Activated CD4-positive, CD25-positive, alpha-beta regulatory T cell treated with anti-CD3 and anti-CD28 coated beads, Interleukin-2, amount 50 U/mL, for 16 hours (primary cell): Measurements from ENCODE around the gene CBR4.
A peak's percentile ranks its signal among the peaks of the same experiment; 100 is the strongest.

ENCODE experiments used
- DNase-seq: peaks from one replicate; pipeline ENCODE4 v3.0.0-alpha.2; 2020; ENCODE audit warnings: low read depth, low spot score

The CBR4 gene

GRCh38 chr4:169033660-169034059 is 23.6 kb upstream of the CBR4 start:
- no peak for DNase-seq

GRCh38 chr4:169032883-169033645 is 23.0 kb upstream of the CBR4 start:
- DNase-seq = no peak

DNA sequence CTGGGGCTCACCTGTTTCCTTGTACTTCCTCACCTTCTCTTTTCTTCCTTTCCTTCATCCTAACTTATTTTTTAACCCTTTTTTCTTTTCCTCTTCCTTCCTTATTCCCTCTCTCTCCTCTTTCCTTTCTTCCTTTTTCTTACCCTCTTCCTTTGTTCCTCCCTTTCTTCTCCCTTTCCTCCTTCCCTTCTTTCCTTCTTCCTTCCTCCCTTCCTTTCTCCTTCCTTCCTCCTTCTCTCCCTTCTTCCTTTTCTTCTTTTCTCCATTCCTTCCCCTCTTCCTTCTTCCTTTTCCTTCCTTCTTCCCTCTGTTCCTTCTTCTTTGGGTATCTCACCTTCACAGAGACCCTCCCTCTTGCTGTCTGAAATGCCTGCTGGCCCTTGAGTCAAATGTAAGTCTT is 22.1 kb upstream of the CBR4 start:
- no peak for DNase-seq

DNA sequence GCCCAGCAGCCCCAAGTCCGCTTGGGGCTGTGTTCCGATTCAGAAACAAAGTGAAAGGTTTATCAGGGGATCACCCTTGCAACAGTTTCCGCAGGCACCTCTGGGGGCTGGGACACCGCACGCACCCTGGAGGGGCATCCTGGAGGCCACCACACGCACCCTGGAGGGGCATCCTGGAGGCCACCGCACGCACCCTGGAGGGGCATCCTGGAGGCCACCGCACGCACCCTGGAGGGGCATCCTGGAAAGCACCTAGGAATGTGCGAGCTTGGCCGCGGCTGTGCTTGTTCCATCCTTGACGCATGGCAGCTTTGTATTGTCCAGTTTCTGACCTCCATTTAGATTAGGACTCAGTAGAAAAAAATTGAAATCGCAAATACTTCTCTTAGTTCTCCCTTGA is 21.3 kb upstream of the CBR4 start:
- no peak for DNase-seq

GRCh38 chr4:169030562-169030982 is 20.5 kb upstream of the CBR4 start:
- DNase-seq = no peak

DNA sequence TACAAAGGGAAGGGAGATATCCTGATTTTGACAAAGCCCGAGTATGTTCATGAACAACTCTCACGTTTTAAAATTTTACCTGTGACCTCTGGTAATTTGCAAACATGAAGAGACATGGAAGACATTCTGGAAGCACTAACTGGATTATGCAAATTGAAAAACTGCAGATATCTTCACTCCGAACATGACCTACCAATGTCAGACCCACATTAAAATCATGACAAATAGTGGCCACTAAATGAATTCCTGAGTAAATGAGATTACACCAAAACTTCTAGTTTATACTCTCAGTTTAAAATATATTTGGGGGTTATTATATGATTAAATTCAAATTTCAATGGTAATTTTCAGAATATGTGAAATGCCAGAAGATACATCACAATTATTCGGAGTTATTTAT is 19.9 kb upstream of the CBR4 start:
- DNase-seq = no peak

DNA sequence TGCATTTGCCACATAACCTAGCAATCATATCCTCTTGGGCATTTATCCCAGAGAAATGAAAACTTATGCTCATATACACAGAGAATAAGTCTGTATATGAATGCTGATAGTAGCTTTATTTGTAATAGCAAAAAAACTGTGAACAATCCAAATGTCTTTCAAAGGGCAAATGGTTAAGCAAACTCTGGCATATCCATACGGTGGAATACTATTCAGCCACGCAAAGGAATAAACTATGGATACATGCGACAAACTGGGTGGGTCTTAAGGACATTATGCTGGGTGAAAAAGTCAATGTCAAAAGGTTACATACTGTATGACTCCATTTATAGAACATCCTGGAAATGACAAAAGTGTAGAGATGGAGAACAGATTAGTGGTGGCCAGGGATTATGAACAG is 17.6 kb upstream of the CBR4 start:
- no peak for DNase-seq

GRCh38 chr4:169025184-169025583 is 15.1 kb upstream of the CBR4 start:
- DNase-seq = no peak

DNA sequence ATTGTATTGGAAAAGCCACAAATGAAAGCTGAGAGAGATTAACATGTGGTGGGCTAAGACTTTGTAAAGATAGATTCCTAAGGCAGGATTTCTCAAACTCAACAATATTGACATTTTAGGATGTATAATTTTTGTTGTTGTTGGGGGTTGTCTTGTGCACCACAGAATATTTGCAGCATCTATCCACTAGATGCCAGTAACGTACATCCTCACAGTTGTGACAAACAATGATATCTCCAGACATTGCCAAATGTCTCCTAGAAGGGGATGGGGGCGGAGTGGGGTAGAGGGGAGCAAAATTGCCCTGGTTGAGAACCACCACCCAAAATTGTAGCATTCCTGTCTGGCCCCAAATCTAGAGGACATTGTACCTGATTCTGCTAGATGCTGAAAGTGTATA is 14.7 kb upstream of the CBR4 start:
- DNase-seq = no peak

DNA sequence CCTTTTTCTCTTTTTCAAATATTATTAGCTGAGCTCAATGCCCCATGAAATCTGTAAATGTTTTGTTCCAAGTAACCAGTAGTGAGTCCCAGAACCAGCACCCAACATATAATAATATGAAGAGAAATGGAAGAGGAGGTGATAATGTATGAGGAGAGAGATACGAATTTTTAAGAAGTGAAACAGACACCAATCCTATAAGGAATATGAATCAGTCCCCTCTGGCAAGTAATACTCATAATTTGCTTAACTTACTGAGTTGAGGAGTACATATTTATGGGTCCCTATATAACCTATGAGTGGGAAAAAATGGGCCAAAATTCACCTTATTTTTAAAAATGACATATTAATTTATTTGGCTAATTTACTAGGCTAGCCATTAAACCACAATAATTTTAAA is 8.4 kb upstream of the CBR4 start:
- DNase-seq = no peak

GRCh38 chr4:169017971-169018370 is 7.9 kb upstream of the CBR4 start:
- no peak for DNase-seq

DNA sequence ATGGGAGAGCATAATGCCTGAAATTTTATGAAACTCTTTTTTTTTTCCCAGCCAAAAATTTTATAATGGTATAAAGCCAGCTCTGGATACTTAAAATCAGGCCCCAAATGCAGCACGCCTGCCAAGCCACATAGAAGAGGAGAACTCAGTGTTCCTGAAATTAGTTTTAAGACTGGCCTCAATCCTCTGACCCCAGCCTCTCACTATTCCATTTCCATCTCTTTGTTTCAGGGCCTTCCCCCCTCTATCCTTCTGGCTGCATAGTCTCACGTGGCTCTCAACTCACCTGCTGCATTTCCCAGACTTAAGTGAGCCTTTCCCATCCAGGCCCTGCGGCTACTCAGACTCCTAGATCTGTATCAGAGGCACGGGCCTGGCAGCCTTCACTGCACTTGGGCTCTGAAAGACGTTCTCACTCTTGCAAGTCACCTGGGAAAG is 5.2 kb upstream of the CBR4 start:
- no peak for DNase-seq

GRCh38 chr4:169014586-169014985 is 4.5 kb upstream of the CBR4 start:
- DNase-seq = no peak

DNA sequence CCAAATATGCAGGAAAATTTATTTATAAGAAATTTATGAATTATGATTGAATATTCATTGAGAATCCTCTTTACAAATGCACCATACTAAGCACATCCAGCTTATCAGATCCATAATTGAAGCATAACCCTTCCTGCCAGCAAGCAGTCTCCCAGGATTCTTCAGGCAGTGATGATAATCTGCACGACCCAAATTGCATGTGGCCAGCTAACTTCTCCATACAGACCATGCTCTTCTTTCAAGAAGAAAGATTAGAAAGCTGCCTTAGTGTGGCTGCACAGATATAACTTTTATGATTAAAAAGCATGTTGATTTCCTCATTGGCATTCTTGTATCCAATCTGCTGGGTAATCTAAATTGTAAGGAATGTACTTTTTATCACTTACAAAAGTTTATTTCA is 3.3 kb upstream of the CBR4 start:
- no peak for DNase-seq

GRCh38 chr4:169012049-169012448 is 2.0 kb upstream of the CBR4 start:
- no peak for DNase-seq

DNA sequence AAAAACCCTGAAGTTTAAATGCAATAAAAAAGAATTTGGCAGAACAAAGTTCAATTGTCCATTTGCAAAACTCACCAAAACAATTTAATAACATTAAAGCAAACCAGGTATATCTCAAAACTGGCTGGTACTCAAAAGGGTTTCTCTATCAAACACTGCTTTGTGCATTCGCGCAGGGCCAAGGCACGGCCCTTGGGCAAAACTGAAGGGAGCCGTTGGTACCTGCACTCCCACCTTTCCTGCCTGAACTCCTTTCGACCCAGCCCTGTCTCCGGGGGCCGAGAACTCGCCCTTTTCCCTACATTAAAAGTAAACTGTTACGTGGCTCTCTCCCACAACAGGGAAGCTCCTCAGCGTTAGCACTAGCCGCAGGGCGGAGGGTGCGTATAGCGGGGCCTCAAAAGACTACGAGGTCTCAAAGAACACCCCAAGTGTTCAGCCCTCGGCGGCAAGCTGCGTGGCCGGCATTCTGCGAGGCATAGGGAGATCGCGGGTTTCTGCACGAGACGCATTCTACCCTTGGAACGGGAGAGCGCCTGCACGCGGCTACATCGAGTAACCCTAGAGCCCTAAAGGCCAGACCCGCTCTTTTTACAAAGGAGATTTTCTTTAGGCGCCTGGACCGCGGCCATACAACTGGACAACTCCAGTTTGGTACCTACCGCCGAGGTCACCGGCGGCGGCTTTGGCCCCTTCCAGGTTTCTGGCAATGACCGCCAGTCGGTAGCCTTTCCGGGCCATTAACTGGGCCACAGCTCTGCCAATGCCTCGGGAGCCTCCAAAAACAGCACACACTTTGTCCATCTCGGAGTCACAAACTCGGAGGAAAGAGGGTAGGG is 550 bp downstream of the CBR4 start:
- peak; percentile 11 for DNase-seq

DNA sequence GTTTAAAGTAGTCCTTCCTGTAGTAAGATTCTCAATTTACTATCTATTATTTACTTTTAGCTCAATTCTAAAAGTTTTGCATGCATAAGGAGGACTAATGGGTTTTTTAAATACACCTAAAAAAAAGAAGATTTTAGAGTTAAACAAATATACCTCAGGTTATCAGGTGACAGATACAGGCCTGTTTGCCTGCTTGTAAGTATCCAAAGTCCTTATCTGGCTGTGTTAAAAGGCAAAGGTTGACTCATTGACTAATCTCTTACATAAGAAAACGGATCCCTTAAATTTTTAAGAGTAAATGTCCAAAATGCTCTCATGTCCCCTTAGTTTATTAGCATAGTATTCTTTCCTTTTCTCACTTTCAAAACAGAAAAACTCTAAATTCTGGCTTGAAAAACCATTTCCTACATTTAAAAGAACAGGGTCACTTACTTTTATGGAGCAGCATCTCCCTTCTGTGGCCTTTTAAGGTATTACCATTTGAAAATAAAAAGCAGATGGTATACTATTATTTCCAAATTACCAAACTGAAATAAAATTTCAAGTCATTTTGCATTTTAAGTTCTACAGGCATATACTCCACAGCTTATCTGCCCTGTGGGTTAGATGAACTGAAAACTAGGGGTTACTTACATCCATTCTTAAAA is 4.5 kb downstream of the CBR4 start:
- no peak for DNase-seq

DNA sequence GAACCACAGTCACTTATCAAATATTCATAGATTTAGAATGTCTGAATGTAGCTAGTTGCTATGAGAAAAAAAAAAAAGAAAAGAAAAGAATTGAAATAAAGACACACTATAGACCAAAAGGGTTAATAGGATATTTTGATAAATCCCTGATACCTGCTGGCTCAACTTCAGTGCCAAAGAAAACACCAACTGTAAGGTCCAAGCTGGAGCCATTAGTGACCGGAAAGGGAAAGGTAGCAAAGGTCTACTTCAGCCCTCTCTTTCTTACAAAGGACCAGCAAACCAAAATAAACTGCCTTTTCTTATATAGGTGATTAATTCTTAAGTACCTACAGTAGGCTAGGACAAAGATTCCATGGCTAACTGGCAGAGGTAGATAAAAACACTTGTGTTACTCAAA is 9.7 kb downstream of the CBR4 start:
- DNase-seq = no peak

DNA sequence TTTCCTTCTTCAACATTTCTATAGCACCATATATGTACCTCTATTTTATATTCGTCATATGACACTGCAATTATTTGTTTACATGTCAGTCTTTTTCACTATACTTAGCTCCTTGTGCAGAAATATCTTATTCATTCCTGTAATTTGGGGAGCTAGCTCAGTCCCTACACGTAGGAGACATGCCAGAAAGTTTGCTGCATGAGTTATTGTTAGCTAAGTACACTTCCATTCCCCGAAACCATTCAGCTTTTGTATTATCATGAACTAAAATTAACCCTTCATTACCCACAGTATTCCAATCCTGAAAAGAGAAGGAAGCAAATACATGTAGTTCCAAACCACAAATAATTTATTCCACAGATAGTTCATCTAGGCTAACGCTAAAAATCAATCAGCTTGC is 10.2 kb downstream of the CBR4 start:
- DNase-seq = no peak

- DNase-seq = no peak
Measured at GRCh38 chr4:168998596-168998995, 11.5 kb downstream of the CBR4 start.

DNA sequence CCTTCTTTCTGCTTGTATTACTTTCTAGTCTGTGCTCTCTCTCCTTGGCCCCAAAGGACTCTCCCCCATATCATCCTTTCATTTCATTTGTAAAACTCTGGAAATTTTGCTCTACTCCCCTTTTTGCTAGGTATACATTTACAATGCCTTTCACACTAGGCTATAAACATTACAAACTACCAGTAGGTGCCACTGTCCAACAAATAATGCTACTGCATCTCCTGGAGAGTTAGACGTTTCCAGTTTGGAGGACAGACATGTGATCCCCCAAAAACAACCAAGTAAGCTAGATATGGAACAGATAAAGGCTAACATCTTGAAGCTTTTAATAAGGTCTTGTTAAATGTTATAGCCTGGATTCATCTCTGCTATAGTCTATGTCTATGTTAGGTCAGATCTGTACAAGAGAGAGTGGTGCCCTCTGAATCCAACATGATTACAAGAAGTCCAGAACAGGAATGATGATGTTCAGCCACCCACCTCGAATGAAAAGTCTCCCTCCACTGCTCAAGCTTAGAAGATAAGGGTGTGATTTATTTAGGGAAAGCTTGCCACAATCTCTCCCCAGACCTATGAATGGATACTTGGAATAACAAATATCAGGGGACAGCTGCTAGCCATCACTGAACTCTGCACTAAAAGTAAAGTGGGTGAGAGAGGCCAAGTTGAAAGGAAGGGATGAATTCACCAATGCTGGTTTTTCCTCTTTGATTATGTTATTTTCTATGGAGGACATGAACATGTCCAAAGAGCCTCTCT is 14.3 kb downstream of the CBR4 start:
- DNase-seq = no peak

- no peak for DNase-seq
Measured at GRCh38 chr4:168994958-168995357, 15.1 kb downstream of the CBR4 start.
